HG02870 (cell line): ENCODE measurements around the gene PAK6.

Source experiments
- ATAC-seq: cut with Tn5 transposase; IDR thresholded peaks from one replicate; pipeline ENCODE4 v1.9.1; 2021; ENCODE audit warnings: mild to moderate bottlenecking, moderate library complexity; ENCODE audit not compliant: unreplicated experiment

The PAK6 gene

DNA sequence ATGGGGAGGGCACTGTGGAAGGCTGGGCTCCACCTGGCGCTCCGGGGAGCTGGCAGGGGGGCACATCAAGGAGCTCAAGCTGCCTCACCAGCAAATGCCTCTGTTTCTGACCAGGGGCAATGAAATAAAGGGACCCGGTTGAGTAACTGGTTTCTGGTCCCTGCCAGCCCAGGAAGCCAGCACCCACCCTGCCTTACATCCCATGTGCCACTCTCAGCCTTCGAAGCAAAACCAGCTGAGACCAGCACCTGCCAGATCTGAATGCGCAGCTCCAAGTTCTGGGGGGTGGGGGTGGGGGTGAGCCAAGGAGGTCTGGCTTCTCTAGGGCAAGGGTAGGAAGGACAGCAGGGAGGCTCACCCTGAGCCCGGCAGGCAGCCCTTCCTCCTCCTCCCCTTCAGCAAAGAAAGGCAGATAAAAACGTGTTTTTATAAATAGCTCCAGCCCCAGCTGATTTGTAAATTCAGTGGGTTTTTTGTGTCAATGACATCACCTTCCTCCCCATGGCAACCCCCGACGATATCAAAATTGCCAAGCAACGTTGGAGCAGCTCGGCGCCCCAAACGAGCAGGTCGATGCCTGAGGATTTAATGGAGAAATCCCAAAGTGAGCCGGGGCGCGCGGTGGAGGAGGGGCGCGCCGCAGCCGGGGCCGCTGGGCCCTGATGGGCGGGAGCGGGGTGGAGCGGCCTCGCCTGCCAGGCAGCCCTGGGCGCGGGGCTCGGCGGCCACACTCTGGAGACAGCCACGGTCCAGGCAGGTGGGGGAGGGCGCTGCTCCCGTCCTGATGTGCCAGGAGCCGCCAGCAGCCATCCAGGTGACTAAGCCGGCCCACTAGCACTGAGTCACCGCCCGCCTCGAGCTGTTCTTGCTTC lies at the start of gene PAK6:
Gene PAK6, plus strand, starts transcription at position 532 of the 872 bp plus-strand sequence. CDS start 25,723 bp downstream, outside the sequence.
- ATAC-seq = no peak

GRCh38 chr15:40190591-40190990 lies 48.3 kb upstream of the PAK6 start:
- ATAC-seq = no peak

- ATAC-seq = no peak
Measured at GRCh38 chr15:40192942-40193341, 45.9 kb upstream of the PAK6 start.

DNA sequence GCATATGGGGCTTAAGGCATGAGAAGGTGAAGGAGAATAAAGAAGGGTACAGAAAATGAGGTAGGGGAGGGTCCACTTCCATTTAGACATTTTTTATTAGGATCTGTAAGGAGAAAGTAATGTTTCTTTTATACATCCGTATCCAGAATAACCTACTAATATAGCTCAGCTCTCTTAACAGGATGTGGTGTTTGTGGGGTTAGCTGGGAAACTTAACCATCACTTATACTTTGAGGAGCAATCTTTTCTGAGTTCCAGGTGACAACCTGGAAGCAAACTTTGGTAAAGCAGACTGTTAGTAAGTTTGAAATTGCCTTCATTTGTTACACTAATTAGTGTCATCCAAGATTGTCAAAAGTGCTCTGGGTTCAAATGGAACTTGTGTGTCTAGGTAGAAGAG lies 41.4 kb upstream of the PAK6 start:
- no peak for ATAC-seq

DNA sequence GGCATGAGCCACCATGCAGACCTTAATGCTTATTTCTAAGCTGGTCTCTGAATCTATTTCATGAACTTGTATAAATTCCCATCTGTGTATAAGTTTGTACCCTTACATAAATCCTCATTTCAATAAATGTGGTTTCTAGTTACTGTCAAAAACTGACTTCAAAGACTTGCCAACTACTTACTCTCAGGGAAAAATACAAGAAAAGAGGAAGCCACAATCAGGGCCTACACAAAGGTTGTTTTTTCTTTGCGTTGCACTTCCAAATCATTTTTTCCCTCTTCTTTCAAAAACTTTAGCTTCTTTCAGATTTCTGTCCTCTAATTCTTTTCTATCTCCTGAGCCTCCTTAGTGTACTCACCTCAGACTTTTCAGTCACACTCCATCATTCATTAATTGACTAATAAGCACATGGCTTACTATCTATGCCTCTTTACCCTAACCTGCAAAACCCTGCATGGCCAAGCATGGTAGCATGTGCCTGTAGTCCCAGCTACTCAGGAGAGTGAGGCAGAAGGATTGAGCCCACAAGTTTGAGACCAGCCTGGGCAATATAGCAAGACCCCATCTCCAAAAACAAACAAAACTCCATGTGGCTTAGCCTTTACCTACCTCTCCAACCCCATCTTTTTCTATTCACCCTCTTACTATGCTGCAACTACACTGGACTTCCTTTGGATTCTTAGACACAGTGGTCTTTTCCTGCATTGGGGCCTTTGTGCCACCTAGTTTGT lies 40.3 kb upstream of the PAK6 start:
- no peak for ATAC-seq

- no peak for ATAC-seq
Measured at GRCh38 chr15:40204100-40204499, 34.8 kb upstream of the PAK6 start.

GRCh38 chr15:40217166-40217824 lies 21.6 kb upstream of the PAK6 start:
- no peak for ATAC-seq

DNA sequence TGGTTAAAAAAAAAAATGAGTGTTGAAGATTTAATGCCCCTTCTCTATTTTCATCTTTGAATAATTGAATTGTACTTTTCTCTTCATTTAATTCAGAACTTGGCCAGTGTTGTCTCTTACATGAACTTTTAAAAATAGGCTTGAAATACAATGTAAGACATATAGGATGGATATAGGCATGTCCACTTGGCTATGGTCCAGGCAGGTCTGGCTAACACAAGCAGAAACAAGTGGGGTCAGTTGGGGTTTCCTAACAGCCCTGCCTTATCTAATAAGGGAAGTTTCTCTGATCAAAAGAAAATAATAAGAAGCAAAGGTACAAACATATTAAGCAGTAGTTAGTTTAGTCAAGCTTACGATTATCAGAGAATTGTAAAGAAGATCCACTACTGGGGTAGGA lies 19.1 kb upstream of the PAK6 start:
- ATAC-seq = no peak

DNA sequence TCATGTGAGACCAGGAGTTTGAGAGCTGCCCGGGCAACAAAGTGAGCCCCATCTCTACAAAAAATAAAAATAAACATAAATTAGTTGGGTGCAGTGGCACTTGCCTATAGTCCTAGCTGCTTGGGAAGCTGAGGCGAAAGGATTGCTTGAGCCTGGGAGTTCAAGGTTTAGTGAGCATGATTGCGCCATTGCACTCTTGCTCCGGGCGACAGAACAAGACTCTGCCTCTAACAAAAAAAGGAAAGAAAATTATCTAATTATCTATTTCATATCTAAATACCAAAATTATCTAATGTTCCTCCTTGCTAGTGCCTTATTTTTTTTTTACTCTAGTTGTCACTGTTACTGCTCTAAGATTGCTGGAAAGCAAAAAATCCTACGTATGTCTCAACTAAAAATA lies 16.7 kb upstream of the PAK6 start:
- ATAC-seq = no peak

GRCh38 chr15:40226736-40227135 lies 12.1 kb upstream of the PAK6 start:
- ATAC-seq = no peak

- no peak for ATAC-seq
Measured at GRCh38 chr15:40229316-40229715, 9.5 kb upstream of the PAK6 start.

GRCh38 chr15:40229956-40230355 lies 8.9 kb upstream of the PAK6 start:
- no peak for ATAC-seq

DNA sequence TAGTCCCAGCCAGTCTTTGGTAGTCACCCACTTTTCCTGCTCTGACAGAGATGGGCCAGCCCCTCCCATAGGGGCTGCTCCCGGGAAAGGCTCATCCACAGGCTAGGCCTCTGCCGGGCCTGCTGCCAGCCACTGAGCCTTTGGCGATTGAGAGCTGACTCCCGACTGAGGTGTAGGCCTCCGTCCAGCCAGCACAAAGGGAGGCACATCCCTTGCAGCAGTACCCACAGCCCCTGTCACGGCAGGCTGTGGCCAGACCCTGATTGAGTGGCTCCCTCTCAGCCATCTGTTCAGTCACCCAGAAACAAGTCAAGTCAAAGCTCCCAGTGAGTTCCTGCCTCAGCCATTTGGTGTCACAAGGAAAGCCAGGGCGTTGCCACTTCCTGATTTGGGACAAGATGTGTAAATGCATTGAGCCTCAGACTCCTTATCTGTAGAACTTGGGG lies 6.2 kb upstream of the PAK6 start:
- no peak for ATAC-seq

GRCh38 chr15:40233727-40234577 lies 4.9 kb upstream of the PAK6 start:
- ATAC-seq = no peak

DNA sequence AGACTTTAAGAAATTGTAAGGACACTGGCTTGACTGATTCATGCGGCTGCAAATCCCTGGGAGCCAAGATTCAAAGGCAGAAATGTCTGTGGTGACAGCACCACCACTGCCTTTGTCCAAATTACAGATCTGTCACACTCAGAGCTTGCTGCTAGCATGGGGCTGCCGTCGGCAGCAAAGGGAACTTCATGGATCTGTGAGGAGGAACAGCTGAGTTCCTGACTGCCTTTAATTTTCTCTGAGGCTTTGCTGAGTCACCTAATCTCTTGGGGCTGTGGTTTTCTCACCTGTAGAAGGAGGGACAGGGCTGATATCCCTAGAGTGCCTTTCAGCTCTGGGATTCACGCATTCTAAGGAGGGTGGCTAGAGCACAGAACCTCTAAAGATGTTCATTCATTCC lies 4.1 kb upstream of the PAK6 start:
- no peak for ATAC-seq

DNA sequence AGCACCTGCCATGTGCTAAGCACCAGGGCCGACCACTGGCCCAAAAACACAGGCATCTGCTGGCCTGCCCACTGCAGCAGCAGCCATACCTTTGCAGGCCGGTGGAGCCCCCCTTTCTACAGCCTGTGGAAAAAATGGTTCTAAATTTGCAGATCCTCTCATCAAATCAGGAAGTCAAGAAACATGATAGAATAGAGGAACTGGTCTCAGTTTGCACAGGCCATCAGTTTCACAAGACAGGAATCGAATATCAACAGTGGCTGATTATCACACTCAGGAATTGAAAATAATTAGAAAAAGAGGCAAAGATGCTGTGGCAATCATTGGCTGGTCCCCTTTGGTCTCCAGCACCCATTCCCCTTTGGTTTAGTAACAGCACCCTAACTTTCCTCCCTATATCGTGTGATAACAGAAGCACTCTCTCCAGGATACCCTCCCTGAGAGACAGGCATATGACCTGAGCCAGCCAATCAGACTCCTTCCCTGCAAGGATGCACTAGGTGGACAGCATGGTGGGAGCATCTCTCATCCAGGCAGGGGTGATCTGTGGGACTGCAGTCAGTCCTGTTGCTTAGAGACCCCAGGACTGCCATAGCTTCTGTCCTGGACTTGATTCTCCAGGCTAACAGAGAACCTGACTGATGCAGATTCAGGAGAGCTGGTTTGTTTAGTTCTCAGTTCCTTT lies 3.5 kb upstream of the PAK6 start:
- ATAC-seq = no peak

DNA sequence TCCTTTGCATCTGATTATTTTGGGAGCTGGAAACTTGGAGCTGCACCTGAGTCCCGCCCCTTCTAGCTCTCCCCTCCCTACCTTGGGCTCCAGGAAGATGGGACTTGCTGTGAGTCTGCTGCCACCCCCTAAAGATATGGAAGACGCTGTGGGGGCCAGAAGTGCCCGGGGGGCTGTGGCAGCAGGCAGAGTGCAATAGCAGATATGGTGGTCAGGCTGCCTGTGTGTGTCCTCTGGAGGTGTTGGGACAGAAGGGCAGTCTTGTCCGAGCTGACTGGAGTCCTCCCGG lies 485 bp downstream of the PAK6 start:
- no peak for ATAC-seq

DNA sequence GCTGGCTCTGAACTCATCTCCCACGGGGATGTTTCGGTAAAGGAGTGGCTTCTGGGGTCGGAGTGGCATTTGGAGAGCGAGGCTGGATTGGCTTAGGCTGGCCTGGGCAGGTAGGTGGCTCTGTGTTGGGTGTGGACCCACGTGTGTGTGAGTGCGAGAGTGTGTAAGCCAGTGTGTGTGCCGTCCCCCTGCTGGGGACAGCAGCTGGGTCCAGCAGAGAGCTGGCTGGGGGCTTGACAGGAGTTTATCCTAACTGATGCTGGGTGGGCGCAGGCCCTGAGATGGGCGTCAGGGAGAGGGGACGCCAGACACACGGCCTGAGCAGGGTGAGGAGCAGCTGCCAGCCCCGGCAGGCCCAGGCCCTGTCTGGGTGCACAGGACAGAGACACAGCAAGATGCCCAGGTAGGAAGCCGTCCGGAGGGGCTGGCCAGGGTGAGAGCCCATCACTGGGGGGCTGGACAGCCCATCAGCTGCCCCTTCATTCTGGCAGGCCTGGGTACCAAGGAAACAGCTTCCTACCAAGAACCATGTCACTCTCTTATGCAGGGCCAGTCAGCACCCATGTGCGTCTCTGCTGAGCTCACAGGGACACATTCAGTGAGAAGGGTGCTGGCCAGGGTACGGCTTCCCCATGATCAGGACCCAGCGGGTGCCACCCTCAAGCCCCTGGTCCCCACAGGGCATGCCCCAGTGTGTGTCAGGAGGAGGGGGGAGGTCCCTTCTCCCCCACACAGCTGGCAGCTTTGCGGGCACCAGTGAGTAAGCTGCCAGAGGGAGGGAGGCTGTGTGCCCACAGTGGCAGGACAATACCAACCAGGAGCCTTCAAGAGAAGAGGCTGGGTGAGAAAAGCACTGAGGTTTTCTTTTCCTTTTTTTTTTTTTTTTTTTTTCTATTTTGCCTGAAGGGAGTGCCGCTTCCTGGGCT lies 1.1 kb downstream of the PAK6 start:
- ATAC-seq = no peak

GRCh38 chr15:40240619-40241221 lies 1.9 kb downstream of the PAK6 start:
- ATAC-seq = no peak
